Limb (tissue), 2 donors: ENCODE measurements around the gene TMEM238.
"Not testable (repeated sequence)": the region's sequence is repeated elsewhere in the genome, so short reads cannot be mapped to it uniquely, and the experiment has no call there.

ENCODE experiments used
- DNase-seq, 2 donors: peaks; one replicate each; pipeline ENCODE4 v3.0.0-alpha.2; 2016; ENCODE audit errors: extremely low spot score in 2 of 2

Gene TMEM238

GRCh38 chr19:55341171-55341588, 42.9 kb downstream of the TMEM238 start:
- peak; percentile 54 to 84 for DNase-seq

- peak in 1 of 2 donors; percentile 72 for DNase-seq
These were observed 43.3 kb downstream of the TMEM238 start for GRCh38 chr19:55340784-55341147.

DNA sequence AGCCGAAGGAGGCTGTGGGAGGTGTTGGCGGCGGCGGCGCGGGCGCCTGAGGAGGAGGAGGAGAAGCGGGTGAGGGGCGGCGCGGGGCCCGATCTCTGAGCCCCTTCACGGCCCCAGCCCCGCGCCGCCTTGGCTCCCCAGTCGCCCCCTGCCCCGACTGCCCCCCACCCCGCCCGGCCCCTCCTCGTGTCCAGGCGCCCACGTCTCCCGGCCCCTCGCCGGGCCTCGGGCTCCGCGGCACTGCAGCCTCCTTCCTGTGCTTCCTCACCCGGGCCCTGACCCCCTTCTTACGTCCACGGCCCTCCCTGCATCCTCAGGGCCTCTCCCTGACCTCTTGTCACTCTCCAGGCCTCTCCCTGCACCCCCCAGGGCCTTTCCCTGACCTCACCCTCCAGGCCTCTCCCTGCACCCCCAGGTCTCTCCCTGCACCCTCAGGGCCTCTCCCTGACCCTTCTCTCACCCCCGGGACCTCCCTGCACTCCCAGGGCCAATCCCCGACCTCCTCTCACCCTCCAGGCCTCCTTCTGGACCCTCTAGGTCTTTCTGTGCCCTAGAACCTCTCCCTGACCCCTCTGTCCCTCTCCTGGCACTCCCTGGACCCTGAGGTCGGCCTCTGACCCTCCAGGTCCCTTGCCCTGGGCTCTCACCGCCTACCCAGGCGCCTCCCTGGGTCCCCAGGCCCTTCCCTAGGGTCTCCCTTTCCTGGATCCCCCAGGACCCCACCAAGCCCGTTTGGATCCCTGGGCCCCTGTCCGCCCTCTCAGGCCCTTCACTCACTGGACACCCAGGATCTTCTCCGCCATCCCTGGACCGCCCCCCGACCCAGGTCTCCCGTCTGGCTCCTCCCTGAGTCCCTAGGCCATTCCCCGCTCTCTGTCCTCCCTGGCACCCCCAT, 44.0 kb downstream of the TMEM238 start:
- DNase-seq, result no peak

DNA sequence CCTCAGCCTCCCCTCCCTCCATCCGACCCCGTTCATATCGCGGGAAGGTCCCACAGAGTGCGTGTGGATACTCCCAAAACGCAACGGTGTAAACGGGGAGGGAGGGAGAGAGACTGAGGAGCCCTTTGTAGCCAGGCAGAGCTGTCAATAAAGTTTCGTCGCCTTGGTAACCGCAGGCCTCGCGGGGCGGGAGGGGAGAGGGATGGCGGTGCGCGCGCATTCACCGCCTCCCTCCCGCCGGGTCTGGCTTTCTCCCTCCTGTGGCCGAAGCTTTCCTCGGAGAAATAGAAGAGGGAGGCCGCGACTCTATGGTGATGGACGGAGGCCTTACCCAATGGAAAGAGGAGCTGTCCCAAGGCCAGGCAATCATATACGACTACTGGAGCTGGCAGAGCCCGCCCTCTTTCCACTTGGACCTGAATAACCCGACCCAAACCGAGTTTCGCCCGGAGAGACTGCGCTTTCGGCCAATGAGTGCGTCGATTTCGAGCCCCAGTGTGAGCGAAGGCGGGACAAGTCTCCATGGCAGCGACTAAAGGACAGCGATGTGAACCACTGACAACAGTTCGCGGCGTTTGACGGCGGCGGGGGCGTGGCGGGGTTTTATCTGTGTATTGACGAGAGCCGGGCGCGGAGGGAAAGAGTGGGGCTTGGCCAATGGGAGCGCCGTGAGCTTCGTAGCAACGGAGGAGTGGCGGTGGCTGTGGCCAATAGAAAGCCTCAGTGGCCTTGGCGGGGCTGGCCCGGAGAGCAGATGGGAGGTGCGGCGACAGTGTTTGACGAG, 44.8 kb downstream of the TMEM238 start, which contains the start of gene KMT5C:
TSS of gene KMT5C (plus strand) at position 772 of the 784 bp plus-strand sequence. CDS start 2,061 bp downstream, outside the sequence.
- DNase-seq, result peak; percentile 100

- DNase-seq, result no peak
These were observed 48.0 kb downstream of the TMEM238 start for GRCh38 chr19:55336101-55336500.

GRCh38 chr19:55333870-55334269, 50.2 kb downstream of the TMEM238 start:
- DNase-seq, result no peak

GRCh38 chr19:55329791-55330190, 54.3 kb downstream of the TMEM238 start:
- DNase-seq, result not testable (repeated sequence)
